Type B pancreatic cell (in vitro differentiated cells): ENCODE results near the gene LRRC8B. TPM values are rescaled to one million over a fixed set of nuclear protein-coding genes. Genes with fewer than 3 reads are reported as not detected.
"Not testable (repeated sequence)": the region's sequence is repeated elsewhere in the genome, so short reads cannot be mapped to it uniquely, and the experiment has no call there.

ENCODE experiments used
- DNase-seq: peaks from one replicate; pipeline ENCODE4 v3.0.0; 2021; ENCODE audit warnings: mixed read lengths; ENCODE audit not compliant: unreplicated experiment; ENCODE audit errors: extremely low spot score
- H3K27ac Mint-ChIP-seq: 2 replicates; pipeline ENCODE4 v1.8.0; 2021; ENCODE audit warnings: mild to moderate bottlenecking, mixed read lengths
- H3K27me3 Mint-ChIP-seq: 2 replicates; pipeline ENCODE4 v1.8.0; 2021; ENCODE audit warnings: mixed read lengths
- H3K36me3 Mint-ChIP-seq: 2 replicates; pipeline ENCODE4 v1.8.0; 2021; ENCODE audit warnings: mixed read lengths
- H3K4me1 Mint-ChIP-seq: one replicate; pipeline ENCODE4 v1.8.0; 2021; ENCODE audit warnings: mixed read lengths; ENCODE audit not compliant: unreplicated experiment
- H3K4me3 Mint-ChIP-seq: 2 replicates; pipeline ENCODE4 v1.8.0; 2021; ENCODE audit warnings: mild to moderate bottlenecking, mixed read lengths
- H3K9me3 Mint-ChIP-seq: 2 replicates; pipeline ENCODE4 v1.8.0; 2021; ENCODE audit warnings: mixed read lengths
- total RNA-seq: library from RNA; stranded (reverse); gene quantifications from 2 replicates; pipeline ENCODE4 v1.2.1, GENCODE V29; 2021; ENCODE audit warnings: low replicate concordance
- TF ChIP-seq, protein P1 (sequence below): fragments of 200-600 bp; sonication (generic); conservative IDR thresholded peaks from 2 replicates; pipeline ENCODE4 v1.5.0; 2021; ENCODE audit warnings: antibody characterized with exemption, mild to moderate bottlenecking

LRRC8B gene
- total RNA-seq, 1 donor from 2014 or later = 12.2 TPM

DNA sequence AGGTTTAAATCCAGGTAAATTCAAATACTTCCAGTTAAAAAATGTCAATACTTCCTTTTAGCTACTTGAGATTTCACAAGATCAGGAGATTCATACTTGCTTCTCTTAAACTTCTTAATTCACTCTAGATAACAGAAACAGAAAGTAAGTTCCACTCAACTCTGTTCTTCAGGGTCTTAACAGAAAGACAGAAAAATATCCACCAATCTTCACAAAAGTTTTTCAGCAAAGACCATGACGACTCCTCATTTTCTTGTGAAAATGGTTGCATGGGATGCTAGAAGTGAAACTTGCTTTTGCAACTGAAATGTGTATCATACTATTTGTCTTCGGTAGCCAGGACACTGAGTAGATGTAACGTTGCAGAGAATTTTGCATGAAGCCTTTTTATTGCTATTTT, 96.0 kb downstream of the LRRC8B start:
- H3K4me3 Mint-ChIP-seq = no peak overlapping the region
- no peak for DNase-seq
- H3K27me3 Mint-ChIP-seq = no peaks in the 10 kb centered on the region
- no peaks in the 10 kb centered on the region for H3K4me1 Mint-ChIP-seq
- no peak overlapping the region for H3K27ac Mint-ChIP-seq
- no peaks in the 10 kb centered on the region for H3K9me3 Mint-ChIP-seq
- H3K36me3 Mint-ChIP-seq = no peaks in the 10 kb centered on the region
- TF ChIP-seq, protein P1, sequence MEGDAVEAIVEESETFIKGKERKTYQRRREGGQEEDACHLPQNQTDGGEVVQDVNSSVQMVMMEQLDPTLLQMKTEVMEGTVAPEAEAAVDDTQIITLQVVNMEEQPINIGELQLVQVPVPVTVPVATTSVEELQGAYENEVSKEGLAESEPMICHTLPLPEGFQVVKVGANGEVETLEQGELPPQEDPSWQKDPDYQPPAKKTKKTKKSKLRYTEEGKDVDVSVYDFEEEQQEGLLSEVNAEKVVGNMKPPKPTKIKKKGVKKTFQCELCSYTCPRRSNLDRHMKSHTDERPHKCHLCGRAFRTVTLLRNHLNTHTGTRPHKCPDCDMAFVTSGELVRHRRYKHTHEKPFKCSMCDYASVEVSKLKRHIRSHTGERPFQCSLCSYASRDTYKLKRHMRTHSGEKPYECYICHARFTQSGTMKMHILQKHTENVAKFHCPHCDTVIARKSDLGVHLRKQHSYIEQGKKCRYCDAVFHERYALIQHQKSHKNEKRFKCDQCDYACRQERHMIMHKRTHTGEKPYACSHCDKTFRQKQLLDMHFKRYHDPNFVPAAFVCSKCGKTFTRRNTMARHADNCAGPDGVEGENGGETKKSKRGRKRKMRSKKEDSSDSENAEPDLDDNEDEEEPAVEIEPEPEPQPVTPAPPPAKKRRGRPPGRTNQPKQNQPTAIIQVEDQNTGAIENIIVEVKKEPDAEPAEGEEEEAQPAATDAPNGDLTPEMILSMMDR = no peak

DNA sequence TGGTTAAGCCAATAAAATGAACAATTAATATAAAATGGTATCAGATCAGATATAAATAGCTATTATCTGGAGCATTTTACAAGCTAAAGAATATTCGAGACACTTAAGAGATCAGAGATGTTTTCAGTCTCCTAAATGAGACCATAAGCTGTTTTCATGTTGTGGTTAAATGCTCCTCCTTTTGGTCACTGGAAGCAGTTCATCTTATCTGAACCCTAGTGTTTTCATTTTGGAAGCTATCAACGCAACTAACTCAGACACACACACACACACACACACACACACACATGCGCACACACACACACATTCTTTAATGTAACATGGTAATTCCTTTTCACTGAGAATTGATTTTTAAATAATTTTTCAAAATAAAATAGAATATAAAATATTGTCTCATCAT, 98.3 kb downstream of the LRRC8B start:
- H3K36me3 Mint-ChIP-seq = no peaks in the 10 kb centered on the region
- TF ChIP-seq, protein P1 = no peak
- H3K4me1 Mint-ChIP-seq = no peaks in the 10 kb centered on the region
- H3K9me3 Mint-ChIP-seq = no peaks in the 10 kb centered on the region
- H3K27me3 Mint-ChIP-seq = no peaks in the 10 kb centered on the region
- no peak overlapping the region for H3K27ac Mint-ChIP-seq
- H3K4me3 Mint-ChIP-seq = no peak overlapping the region
- no peak for DNase-seq

DNA sequence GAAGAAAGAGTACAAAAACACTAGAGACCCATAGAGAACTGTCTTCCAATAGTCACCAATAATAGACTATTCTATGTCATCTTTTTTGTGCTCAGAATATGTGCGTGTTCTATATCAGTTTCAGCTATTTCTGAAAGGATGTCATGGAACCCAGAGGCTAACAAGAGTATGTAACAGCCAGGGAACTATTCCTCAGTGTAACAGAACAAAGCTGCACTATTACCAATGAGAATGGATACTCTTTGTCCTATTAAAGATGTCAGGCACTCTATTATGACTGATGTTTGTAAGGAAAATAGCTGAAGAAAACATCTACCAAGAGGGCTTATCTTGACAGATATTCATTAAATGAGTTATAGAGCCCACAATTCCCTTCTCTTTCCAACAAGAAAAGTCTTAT, 99.7 kb downstream of the LRRC8B start:
- no peaks in the 10 kb centered on the region for H3K9me3 Mint-ChIP-seq
- DNase-seq = no peak
- TF ChIP-seq, protein P1 = no peak

DNA sequence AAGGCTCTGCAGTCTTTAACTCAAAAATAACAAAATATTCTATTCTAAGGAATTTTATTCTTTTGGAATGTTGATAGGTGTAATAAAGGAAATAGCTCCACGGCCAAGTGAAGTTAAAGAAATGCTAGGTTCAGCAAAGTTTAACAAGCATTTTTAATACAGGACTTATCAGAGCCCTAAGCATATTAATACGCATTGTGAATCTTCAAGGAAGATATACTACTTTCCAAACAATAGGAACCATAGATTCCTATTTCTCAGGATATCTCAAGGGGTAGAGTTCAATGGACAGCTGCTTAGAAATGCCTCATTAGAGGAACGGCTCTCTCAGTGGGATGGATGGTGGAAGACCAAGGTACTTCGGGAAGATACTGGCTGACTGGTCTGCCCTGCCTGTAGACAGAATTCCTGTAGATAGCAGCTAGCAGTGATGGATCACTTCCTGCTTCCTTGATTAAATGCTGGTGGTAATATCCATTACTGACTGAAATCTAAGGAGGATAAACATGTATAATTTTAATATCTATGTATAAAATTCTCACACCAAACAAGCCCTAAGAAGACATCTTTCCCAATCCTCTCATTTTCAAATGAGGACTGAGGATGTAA, 100.2 kb downstream of the LRRC8B start:
- TF ChIP-seq, protein P1 = no peak
- Mint-ChIP-seq H3K36me3 (no peaks in the 10 kb centered on the region), H3K9me3 (no peaks in the 10 kb centered on the region), H3K4me3 (no peak overlapping the region), H3K27ac (no peak overlapping the region), H3K27me3 (no peaks in the 10 kb centered on the region), H3K4me1 (no peaks in the 10 kb centered on the region)
- DNase-seq = no peak

More for the DNA sequence above, 99.7 kb downstream of the LRRC8B start:
- H3K27me3 Mint-ChIP-seq = no peaks in the 10 kb centered on the region
- no peaks in the 10 kb centered on the region for H3K36me3 Mint-ChIP-seq
- H3K4me3 Mint-ChIP-seq = no peak overlapping the region
- no peaks in the 10 kb centered on the region for H3K4me1 Mint-ChIP-seq
- no peak overlapping the region for H3K27ac Mint-ChIP-seq

DNA sequence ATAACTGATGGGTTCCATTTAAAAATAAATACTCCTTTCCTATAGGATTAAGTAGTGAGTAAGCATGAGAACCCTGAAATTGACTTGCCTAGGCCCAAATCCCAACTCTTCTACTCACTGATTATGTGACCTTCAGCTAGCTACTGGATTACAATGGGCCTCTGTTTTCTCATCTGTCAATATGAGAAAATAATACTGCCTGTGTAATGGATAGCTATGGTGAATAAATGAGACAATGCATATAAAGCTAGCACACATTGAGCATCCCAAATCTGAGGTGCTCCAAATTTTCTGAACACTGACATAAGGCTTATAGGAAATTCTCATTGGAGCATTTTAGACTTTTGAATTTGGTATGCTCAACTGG, 103.0 kb downstream of the LRRC8B start:
- Mint-ChIP-seq H3K36me3 (no peaks in the 10 kb centered on the region), H3K27ac (no peak overlapping the region), H3K4me1 (peaks cover 7% of the 10 kb centered on the region), H3K4me3 (no peak overlapping the region), H3K9me3 (no peaks in the 10 kb centered on the region), H3K27me3 (peaks cover 18% of the 10 kb centered on the region)
- TF ChIP-seq, protein P1 = no peak
- no peak for DNase-seq

DNA sequence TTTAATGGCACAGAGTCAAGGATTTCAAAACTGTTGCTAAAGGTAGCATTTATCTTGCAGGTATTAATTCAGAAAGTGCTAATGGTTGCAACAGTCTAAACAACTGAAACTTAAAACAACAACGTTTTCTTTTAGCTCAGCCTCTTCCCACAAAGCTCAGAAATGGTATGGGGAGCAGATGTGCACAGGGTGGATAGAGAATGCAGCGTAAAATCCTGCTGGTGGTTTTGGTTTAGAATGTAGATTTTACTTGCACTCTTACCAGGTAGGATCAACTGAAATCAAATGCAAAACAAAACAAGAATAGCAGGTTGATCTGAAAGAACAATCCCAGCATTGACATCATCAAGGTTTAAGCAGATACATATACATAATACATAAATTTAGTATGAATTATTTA, 104.5 kb downstream of the LRRC8B start:
- H3K4me1 Mint-ChIP-seq = peaks cover 11% of the 10 kb centered on the region
- DNase-seq = no peak
- H3K27me3 Mint-ChIP-seq = peaks cover 25% of the 10 kb centered on the region
- no peaks in the 10 kb centered on the region for H3K36me3 Mint-ChIP-seq
- no peaks in the 10 kb centered on the region for H3K9me3 Mint-ChIP-seq
- H3K4me3 Mint-ChIP-seq = no peak overlapping the region
- TF ChIP-seq, protein P1 = no peak
- no peak overlapping the region for H3K27ac Mint-ChIP-seq

DNA sequence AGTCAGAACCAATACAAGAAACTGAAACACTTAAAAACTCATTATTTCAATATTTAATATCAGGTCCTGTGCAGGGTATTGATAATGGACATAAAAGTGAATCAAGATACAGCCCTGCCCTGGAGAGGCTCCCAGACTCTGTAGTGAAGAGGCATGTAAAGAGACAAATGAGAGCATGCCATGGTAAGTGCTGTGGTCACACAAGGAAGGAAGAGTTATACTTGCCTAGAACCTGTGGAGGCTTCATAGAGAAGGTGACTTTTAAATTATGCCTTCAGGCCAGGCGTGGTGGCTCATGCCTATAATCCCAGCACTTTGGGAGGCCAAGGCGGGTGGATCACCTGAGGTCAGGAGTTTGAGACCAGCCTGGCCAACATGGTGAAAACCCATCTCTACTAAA, 105.0 kb downstream of the LRRC8B start:
- H3K4me3 Mint-ChIP-seq, H3K9me3 Mint-ChIP-seq, H3K27ac Mint-ChIP-seq, H3K36me3 Mint-ChIP-seq, DNase-seq: not testable (repeated sequence)
- peaks cover 29% of the 10 kb centered on the region for H3K27me3 Mint-ChIP-seq
- H3K4me1 Mint-ChIP-seq = peaks cover 15% of the 10 kb centered on the region
